Right renal cortex interstitium (tissue), 3 donors: ENCODE results near the gene ZBTB22. TPM values are rescaled to one million over a fixed set of nuclear protein-coding genes. Genes with fewer than 3 reads are reported as not detected.
A peak's percentile ranks its signal among the peaks of the same experiment; 100 is the strongest.
"Not testable (repeated sequence)": the region's sequence is repeated elsewhere in the genome, so short reads cannot be mapped to it uniquely, and the experiment has no call there.

Experiments used
- DNase-seq, 3 donors: peaks; one replicate each; pipeline ENCODE4 v3.0.0-alpha.2; 2013; ENCODE audit warnings: low read depth in 3 of 3, low spot score in 2 of 3
- polyA plus RNA-seq, 3 donors: library from polyadenylated mRNA; unstranded; fragments of 120-200 nt; gene quantifications; one replicate each; pipeline ENCODE4 v1.2.1, GENCODE V29; 2013; ENCODE audit not compliant: insufficient read length in 3 of 3

Gene ZBTB22
- polyA plus RNA-seq, 3 donors = 23.6 to 25.4 (median 23.8) TPM

DNA sequence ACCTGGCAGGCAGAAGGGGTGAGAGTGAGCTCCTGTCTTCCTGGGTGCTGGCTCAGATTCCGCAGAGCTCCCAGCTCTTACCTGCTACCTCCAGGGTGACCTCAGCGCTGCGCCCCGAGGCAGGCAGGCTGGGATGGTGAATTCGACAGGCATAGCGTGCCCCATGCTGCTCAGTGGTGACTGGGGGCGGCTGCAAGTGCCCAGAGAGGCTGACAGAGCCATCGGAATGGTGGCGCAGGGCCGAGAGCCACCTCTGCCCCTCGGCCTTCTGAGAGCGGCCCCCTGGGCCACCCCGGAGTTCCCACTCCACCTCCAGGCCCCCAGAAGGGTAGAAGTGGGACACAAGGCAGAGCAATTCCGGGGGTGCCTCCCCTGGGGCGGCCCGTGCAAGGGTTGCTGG is 13.3 kb downstream of the ZBTB22 start:
- no peak for DNase-seq

DNA sequence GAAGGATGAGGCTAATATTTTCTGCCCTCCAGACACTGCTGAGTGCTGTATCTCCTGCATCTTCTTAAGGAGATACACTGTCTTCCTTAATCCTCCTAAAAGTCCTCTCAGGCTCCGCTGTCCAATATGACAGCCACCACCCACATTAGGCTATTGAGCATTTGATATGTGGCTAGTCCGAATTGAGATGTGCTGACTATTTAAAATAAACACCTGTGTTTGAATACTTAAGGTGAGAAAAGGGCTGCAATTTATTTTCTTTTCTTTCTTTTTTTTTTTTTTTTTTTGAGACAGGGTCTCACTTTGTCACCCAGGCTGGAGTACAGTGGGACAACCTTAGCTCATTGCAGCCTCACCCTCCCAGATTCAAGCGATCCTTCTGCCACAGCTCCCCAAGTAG is 15.7 kb downstream of the ZBTB22 start:
- no peak for DNase-seq

DNA sequence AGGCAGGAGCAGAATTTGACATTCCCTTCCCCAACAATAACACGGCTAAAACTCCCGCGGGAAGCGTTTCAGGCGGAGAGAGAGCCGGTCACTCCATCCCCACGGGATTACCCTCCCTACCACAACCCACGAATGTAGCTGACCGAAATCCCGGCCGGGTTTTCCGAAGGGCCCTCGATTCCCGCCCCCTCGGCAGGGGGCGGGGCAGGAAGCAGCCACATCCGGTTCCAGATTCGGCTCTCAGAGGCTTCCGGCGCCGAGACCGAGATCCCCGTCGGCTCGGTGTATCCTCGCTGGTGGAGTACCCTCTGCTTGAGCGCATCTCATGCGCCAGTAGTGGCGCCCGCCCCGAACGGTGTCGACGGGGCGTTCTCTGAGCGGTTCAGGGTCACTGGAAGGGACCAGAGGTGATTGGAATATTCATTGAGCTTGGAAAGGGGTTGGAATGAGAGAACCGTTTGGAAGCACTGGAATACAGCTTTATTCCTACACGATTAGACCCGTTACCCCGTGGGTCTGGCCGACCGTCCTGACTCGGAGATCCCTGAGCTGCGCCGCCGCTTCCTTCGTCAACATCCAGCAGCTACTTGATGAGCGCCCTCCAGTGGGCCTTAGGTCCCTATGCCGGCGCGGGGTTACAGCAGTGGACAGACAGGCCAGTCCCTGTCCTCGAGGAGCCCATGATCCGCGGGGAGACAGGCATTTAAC is 18.2 kb downstream of the ZBTB22 start:
- peak in 2 of 3 donors; percentile 84 to 91 for DNase-seq

DNA sequence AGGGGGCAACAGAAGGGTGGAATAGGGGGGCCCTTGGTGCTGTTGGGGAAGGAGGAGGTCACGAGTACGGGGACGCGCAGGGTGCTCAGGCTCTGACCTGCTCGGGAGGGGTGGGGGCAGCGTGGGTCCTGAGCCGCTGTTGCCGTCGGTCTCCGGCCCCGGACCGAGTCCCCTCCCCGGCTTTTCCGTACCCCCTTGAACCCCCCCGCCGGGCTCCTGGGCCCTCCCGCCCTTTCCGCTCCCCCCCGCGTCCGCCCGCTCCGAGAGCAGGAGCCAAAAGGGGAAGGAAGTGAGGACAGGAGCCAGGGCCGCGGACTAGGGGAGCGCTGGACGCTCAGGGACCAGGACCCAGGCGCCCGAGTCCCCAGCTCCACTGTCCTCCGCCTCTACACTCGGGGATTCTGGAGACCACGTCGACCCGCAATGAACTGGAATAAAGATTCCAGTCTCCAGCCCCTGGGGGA is 18.7 kb downstream of the ZBTB22 start, which contains the start of gene RGL2:
RGL2 (minus strand) TSS at position 170 of the 464 bp plus-strand sequence. CDS start 332 bp downstream, outside the sequence.
- no peak for DNase-seq

DNA sequence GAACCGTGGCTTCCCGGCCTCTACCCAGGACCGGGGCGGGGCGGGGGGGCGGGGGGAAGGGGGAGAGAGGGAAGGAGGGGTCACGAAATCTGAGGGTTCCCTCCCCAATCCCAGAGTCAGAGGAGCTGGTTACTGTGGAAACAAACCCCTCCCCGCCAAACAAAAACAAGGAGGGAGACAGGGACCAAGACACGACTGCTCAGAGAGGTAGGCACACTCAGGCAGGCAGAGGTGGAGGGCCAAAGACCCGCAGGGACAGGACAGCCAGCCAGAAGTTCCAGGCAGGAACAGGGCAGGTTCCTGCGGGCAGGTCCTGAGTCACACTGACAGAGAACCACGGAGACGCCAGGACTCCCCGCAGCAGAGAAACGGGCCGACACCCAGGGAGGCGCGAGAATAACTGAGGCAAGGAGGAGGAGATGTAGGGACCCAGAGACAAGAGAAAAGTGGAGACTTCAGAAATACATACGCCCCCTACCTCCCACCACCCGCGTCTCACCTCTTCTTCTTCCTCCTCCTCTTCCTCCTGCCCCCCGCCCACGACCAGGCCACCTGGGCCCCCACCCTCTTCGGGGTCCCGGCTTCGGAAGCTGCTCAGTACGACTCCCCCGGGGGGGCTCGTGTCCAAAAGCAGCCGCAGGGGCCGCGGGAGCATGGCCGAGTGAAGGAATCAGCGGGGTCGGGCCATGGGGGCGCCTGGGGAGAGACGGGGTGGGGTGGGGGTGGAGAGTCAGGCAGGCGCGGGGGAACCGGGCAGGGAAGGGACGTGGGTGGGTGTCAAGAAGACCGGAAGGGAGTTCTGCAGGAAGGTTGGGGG is 19.4 kb downstream of the ZBTB22 start:
- DNase-seq = peak in 1 of 3 donors; percentile 52

DNA sequence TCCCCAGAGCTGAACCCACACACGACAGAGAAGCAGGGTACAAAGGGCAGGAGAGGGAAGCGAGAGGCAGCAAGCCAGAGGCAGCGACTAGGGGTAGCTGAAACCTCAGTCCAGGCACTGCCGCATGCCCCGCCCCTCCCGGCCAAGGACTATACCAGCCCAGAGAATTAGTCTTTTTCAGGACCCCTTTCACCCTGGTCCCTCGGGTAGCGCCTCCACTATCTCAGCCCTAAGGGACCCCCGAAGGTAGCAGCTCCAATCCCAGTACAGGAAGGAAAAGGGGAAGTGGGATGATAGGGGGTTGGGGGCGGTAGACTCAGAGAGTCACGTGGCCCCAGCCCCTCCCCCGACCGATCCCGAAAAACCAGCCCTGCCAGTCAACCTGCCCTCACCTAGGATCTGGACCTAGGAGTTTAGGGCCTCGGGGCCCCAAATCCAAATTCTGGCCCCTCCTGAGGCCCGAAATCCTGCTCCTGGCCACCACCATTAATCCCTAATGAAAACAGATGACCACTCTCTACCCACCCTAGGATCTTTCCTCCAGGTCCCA is 20.1 kb downstream of the ZBTB22 start:
- no peak for DNase-seq

DNA sequence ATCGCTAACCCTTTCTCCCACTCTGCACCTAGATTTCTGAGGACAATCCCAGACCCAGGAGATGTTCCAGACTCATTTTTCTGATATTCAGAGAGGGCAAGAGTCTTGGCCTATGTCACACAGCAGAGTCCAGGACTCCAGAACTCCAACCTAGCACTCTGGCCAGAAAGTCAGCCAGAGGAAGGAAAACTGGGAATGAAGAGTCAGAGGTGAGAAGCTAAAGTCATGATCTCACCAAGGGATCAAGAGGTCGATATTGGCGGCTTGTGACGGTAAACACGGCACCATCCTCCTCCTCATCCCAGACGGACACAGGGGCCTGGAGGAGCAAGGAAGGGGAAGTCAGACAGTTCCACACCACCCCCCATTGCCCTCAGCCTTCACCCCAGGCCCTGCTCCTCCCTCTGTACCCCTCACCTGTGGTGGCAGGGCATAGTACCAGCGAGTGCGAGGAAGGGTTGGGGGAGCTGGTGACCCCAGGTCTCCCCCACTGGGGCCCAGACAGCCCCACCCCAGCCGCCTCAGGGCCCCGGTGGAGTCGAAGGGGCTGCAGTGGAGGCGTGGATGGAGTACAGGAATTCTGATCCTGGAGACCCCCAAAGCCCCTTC is 20.6 kb downstream of the ZBTB22 start:
- no peak for DNase-seq

DNA sequence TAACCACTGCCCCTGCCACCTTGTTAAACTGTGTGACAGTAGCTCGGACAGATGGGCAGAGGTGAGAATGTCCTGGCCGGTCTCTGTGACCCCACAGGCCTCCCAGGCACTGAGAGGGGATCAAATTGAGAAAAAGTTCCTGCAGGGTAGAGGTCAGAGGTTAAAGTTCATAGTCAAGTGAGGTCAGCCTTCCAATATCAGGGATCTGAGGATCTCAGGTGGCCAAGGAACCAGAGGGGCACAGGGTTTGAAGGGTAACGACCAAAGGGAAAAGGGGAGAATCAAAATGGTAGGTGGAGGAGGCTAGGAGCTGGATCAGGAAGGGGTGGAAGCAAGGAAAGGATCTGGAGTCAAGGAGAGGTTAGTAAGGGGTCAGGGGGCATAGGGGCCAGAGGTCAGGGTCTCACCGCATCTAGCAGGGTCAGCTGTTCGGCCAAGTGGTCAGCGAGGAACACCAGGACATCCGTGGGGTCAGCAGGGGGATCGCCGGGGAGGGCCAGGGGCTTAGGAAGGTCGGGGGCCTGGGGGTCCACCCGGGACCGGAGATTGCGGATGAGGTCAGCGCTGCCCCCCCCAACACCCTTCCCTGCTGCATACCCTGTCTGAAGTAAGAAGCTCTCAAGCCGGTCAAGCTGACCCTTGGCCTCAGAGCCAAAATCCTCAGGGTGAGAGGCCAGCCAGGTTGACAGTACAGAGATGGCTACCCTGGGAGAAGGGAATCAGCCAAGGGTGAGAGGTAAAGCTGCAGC is 21.7 kb downstream of the ZBTB22 start:
- no peak for DNase-seq

DNA sequence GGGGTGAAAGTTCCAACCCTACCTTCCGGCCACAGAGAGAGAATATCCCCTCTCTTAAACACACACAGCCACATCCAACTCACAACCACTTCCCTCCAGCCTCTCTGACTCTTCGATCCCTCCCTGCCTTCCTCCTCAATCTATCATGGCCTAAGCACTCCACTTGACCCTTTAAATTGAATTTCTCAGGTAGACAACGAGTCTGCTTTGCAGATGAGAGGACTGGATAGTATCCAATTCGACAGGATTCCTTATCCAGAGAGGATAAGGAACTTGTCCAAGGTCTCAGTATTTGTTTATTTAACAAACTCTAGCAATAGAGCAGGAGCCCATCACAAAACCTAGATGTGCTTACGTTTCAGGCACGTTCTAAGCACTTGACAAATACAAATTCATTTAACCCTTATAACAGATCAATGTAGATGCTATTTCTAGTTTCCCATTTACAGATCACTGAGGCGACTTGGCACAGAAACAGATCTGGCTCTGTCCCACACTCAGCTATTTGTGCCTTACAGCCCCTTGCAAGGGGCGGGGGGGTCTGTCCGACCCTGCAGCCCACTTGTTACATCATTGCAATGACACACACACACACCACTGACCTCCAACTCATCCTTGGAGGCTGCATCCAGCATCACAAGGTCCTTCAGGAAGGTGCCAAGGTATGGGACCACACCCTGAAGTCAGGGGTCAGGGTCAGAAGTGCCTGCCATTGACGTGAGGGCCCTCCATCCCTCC is 23.3 kb downstream of the ZBTB22 start:
- no peak for DNase-seq

DNA sequence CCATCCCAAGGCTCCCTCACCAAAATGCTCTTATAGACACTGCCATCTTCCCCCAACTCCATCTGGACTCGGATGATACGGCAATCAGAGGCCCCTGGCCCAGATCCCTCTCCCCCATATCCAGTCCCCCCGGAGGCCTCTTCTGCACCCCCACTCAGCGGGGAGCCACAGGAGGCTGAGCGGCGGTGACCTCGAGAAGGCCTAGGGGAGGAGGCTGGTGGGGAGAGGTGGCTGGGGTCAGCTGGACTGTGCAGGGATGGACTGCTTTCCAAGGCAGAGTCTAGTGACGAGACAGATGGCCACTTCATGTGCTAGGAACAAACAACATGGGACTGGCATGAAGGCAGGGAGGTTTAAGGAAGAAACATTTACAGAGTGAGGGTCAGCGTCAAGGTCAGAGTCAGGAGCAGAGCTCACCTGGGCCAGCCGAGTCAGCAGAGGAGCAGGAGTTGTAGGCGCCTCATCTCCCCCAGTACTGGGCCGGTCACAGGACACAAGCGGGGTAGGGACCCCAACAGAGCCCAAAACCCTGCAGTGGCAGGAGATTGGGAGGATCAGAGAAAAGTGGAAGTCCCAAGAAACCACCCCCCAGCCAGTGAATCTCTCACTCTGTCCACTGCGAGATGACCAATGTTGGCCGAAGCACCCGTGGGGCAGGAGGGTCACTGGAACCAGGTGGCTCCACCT is 24.4 kb downstream of the ZBTB22 start:
- no peak for DNase-seq

DNA sequence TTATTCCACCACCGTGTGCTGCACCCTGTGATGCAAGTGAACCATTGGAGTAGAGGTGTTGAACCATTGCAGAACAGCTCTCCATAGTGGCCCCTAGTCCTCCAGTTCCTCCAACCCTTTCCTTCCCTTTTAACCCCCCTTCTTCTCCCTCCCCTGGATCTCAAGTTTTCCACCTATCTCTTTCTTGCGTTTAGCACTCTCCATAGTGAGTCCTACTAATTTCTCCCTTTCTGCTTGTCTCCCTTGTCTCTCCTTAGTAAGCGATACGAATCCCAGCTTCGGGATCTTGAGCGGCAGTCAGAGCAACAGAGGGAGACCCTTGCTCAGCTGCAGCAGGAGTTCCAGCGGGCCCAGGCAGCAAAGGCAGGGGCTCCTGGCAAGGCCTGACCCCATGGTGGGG is 27.1 kb downstream of the ZBTB22 start:
- DNase-seq = no peak

DNA sequence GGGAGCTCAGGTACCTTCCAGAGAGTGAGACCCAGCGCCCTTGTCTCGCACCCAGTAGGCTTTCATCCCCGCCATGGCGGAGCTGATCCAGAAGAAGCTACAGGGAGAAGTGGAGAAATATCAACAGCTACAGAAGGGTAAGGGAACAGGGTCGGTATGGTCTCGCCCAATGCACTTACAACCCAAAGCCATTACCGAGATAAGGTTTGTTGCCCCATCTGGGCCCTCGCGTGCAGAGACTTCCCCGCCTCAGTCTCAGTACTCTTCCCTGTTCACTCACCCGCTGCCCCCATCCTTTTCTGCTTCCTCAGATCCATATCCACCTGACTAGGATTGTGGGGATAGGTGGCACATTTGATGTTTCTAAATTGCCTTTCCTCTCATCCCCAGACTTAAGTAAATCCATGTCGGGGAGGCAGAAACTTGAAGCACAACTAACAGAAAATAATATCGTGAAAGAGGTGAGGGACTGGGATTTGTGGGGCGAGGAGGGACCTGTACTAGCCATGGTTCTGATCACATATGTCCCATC is 27.7 kb downstream of the ZBTB22 start:
- no peak for DNase-seq

DNA sequence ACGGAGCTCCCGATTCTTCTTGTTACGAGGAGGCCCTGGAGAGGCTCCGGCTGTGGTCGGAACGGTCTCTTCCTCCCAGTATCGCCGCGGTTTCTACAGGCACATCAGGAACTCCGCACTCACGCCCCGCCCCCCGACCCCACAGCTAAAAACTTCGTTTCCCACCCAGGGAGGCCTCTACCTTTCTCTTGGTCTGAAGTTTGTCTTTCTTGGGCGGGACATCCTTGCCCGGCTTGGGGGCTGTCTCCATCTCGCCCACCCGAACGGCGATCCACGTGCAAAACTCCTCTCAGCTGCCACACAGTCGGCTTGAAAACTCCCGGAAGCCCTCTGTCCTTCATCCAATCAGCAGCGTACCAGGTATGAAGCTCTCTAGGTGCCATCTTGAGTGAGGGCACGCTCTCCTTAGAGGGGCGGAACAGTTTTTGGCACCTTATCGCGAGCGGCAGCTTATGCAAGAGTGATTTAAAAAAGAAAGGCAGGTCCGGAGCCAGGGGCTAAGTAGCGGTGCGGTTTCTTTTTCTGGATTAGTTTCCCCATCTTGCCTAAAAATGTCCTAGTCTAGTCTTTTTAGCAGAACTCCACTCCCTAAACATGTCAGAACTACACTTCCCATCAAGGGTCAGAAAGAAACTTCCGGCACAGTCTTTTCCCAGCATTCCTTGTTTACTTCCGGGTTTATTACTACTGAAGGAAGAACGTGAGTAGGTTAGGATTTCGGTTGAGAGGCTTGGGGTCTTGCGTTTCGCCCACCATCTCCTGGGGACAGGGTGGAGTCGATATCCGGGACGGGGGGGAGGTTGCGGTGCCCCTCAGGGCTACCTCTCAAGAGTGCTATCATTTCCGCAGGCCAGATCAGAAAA is 28.4 kb downstream of the ZBTB22 start, which contains the start of the genes PFDN6 and WDR46:
PFDN6 (plus strand) TSS at position 681 of the 863 bp plus-strand sequence. CDS start 256 bp downstream, outside the sequence.
WDR46 (minus strand) TSS at position 319 of the 863 bp plus-strand sequence; CDS start at position 250, 69 bp downstream.
- DNase-seq = peak; percentile 93 to 94 (median 93)

DNA sequence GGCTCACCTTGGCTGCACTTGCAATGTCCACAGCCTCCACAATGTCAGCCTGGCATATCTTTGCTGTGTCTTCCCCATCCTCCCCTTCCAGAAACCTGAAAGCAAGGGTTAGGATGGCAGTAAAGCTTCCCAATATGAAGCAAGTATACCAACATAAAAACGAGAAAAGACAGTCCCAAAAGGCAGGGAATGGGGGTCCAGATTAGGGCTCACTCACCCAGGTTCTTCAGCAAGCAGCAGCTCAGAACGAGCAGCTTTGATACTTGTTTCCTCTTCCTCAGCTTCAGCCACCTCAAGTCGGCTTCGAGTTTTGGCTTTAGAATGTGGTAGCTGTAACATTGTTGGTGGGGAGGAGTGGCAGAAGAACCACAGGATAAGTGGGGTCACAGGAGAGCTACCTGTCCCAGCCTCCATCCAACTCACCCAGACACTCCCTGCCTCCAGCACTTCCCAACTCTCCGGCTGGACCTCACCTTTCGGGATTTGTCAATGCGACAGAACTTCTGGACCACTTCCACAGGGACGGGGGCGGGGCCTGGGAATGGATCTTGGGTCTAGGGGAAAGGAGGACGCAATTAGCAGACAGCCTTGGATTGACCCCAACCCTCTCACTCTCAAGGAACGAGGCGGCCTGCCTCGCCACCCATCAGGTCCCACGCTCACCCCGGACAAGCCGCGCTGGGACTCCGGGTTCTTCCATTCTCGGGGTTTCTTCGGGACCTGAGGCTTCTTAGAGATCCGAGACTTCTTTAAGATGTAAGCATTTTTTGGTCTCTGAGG is 29.2 kb downstream of the ZBTB22 start:
- DNase-seq = no peak

DNA sequence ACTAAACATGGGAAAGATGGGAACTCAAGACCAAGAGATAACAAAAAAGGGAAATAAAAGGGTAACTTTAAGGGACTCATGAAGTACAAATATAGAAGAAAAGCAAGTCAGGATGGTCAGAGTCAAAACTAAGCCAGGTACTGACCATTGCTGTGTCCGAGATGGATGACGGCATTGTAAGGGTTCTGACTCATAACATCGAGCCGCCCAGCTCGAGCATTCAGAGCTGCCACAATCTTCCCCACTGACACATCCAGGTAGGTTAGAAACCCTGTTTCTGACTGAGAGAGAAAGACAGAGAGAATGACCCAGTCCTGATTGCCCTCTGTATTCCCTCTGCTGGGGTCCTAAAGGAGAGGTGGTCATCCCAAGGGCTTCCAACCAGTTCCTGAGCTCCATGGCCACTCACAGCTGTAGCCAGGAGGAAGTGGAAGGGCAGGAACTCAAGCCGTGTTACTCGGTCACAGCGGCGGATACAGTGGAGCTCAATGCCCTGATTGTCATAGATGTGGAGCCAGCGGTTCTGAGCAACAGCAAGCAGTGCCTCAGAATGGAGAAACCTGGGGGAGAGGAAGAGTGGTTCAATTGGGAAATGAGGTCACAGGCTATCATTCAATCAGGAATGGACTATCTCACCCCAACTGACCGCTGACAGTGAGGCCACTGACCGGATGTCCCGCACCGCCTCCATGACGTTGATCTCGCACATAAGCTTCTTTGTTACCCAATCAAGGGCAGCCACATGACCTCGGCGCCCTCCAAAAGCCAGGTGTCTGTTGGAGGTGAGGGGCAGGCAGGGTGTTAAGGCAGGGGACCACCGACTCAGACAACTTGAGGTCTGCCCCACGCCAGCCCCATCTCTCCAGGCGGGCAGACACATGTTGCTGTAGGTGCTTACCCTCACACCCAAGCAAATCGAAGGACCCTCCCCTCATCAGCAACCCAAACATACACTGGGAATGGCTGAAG is 30.3 kb downstream of the ZBTB22 start:
- DNase-seq = no peak

DNA sequence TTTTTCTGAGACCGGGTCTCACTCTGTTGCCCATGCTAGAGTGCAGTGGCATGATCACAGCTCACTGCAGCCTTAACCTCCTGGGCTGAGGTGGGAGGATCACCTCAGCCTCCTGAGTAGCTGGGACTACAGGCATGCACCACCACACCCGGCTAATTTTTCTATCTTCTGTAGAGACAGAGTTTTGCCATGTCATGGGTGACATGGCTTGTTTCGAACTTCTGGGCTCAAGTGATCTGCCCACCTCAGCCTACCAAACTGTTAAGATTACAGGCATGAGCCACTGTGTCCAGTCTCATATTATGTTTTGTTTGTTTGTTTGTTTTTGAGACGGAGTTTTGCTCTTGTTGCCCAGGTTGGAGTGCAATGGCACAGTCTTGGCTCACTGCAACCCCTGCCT is 32.3 kb downstream of the ZBTB22 start:
- DNase-seq = not testable (repeated sequence)
